Measurements from ENCODE around the gene LDHA.
A peak's percentile ranks its signal among the peaks of the same experiment; 100 is the strongest.
"Not testable (repeated sequence)": the region's sequence is repeated elsewhere in the genome, so short reads cannot be mapped to it uniquely, and the experiment has no call there.

Gene LDHA

DNA sequence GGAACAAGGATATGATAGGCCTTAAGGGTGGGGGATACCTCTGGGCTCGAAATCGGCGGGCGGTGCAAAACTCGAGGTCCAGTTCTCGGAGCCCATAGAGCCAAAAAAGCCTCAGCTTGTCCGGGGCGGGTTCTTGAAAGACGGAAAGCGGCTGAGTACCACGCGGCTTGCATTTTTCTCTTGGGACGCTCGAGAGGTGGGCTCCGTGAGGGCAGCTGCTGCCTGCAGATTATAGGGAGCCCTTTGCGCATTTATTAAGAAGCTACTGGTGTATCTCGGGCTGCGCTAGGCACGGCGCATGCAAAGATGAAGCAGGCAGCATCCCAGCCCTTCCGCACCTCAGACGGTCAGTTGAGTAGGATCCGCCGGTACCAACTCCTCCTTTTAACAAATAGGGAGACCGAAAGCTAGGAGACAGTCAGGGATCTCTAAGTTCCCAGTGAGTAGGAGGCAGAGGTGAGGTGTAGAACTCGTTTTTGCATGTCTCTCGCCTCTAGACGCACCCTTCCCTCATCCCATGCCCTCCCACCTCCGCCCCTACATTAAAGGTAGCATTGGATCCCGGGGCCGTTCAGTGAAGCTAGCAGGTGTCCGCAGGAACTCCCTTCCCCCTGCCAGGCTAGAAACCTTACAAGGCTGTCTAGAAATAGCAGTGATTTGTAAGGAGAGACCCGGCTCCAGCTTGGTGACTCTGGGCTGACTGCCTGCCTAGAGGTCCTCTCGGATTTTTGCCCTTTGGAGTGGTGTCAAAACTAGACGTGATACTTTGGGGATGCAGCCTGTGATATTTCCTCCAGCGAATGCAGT is 768 bp downstream of the LDHA start:
- no peak for DNase-seq

DNA sequence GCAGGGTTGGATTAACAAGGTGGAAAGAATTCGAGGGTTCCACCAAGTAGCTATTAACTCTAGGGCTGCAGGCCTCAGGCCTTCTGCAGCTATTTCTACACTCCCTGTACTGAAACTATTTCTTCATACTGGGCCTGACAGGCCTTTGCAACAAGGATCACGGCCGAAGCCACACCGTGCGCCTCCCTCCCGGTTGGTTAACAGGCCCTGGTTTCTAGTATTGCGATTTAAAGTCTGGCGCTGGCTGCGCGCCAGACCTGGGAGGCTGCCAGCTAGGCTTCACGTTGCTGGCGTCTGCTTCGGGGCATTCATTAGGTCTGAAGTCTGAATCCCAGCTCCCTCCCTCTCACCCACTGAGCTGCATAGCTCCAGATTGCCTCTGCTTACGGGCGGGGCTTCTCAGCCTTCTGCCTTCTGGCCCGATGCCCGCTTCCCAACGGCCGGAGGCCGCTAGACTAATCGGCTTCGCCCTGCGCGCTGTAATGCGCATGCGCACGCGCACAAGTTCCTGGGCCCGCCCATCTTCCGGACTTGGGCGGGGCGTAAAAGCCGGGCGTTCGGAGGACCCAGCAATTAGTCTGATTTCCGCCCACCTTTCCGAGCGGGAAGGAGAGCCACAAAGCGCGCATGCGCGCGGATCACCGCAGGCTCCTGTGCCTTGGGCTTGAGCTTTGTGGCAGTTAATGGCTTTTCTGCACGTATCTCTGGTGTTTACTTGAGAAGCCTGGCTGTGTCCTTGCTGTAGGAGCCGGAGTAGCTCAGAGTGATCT is 1.6 kb downstream of the LDHA start:
- peak; percentile 86 for DNase-seq

GRCh38 chr11:18397921-18398320 is 3.6 kb downstream of the LDHA start:
- DNase-seq = no peak

GRCh38 chr11:18401077-18401476 is 6.7 kb downstream of the LDHA start:
- not testable (repeated sequence) for DNase-seq

DNA sequence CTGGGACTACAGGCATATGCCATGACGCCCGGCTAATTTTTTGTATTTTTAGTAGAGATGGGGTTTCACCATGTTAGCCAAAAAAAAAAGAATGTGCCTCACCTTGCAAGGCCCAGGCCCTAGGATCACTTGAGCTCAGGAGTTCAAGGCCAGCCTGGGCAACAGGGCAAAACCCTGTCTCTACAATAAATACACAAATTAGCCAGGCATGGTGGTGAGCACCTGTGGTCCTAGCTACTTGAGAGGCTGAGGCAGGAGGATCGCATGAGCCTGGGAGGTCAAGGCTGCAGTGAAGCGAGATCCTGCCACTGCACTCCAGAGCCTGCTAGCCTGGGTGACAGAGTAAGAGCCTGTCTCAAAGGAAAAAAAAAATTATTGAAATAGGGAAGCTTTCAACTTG is 9.7 kb downstream of the LDHA start:
- DNase-seq = no peak

DNA sequence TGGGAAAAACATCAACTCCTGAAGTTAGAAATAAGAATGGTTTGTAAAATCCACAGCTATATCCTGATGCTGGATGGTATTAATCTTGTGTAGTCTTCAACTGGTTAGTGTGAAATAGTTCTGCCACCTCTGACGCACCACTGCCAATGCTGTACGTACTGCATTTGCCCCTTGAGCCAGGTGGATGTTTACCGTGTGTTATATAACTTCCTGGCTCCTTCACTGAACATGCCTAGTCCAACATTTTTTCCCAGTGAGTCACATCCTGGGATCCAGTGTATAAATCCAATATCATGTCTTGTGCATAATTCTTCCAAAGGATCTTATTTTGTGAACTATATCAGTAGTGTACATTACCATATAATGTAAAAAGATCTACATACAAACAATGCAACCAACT is 13.0 kb downstream of the LDHA start:
- DNase-seq = not testable (repeated sequence)

DNA sequence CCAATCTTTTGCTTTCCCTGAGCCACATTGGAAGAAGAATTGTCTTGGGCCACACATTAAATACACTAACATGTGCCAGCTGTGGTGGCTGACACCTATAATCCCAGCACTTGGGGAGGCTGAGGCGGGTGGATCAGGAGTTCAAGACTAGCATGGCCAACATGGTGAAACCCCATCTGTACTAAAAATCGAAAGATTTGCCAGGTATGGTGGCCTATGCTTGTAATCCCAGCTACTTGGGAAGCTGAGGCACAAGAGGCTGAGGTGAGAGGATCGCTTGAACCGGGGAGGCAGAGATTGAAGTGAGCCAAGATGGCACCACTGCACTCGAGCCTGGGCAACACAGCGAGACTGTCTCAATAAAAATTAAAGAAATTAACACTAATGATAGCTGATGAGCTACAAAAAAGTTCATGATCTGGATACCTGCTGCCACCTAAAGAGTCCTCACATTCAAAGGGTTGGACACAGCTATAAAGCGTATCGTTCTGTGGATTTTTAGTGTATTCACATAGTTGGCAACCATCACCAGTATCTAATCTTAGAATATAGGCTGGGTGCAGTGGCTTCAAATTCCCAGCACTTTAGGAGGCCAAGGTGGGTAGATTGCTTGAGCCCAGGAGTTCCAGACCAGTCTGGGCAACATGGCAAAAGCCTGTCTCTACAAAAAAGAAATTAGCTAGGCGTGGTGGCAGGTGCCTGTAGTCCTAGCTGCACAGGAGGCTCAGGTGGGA is 14.4 kb downstream of the LDHA start:
- no peak for DNase-seq

DNA sequence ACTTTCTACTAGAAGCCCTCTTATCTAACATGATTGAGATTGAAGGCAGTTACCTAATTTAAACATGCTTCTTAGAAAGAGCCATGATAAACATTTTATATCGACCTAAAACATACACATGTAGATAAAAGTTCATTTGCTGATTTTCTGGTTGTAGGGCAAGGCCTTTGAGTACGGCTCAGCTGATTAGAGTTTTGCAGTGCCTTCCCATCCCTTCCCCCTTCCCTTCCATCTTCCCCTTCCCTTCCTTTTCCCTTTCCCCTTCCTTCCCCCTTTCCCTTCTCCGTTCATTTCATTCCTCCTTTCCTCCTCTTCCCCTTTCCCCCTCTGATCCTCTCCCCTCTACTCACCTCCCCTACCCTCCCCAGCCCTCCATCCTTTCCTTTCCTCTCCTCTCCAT is 22.1 kb downstream of the LDHA start:
- no peak for DNase-seq

DNA sequence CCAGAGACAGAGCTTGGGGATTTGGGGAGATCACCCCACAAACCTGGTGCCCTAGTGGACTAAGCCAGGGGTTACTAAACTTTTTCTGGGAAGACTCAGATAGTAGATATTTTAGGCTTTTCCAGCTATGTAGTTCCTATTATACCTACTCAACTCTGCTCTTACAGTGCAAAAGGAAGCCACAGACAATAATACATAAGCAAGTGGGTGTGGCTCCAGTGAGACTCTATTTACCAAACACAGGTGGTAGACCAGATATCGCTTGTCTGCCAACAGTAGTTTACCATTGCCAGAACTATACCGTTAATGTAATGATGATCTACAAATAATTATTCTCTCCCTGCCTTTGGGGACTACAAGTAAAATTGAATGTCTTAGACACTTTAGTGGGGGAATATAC is 24.7 kb downstream of the LDHA start:
- no peak for DNase-seq

DNA sequence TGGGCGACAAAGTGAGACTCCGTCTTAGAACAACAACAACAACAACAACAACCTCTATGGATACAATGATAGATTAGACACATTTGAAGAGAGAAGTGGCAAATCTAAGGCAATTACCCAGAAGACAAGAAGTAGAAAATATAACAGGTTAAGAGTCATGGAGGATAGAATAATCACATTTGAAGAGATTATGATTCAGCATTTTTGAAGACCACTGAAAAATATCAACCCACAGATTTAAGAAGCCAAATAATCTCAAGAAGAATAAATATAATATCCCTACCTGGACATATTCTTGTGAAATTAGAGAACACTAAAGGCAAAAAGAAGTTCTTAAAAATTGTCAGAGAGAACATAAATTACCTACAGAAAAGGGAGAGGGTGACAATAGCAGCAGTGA is 25.7 kb downstream of the LDHA start:
- DNase-seq = no peak

DNA sequence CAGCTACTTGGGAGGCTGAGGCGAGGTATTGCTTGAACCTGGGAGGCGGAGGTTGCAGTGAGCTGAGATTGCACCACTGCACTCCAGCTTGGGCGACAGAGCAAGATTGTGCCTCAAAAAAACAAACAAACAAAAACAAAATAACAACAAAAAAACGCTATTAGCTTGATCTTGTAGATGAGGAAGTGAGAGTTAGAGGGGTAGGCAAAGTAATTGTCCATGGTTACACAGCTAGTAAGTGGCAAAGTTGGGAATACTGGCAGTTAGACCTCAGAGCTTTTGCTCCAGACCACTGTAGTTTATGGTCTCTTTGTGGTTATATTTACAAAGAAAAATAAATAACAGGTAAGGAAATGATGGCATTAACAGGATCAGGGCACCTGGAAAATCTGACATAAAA is 32.9 kb downstream of the LDHA start:
- DNase-seq = no peak

DNA sequence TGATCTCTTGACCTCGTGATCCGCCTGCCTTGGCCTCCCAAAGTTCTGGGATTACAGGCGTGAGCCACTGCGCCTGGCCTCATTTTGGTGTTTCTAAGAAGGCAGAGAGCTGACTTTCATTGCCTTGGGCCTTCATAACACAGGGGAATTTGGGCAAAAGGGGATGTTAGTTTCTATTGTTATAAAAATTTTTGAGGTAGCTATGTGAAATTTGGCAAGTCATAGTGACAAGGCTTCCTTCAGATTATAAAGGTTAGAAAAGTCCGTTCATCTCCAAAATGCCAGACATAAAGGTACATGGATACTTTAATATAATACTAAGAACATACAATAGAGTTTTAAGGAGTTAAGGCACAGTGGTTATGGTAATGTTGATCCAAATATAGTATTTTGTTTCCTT is 35.0 kb downstream of the LDHA start:
- DNase-seq = no peak

- DNase-seq = no peak
Measured at GRCh38 chr11:18438691-18439090, 44.3 kb downstream of the LDHA start.

- DNase-seq = no peak
Measured at GRCh38 chr11:18449251-18449650, 54.9 kb downstream of the LDHA start.

GRCh38 chr11:18452927-18453326 is 58.6 kb downstream of the LDHA start:
- DNase-seq = no peak

DNA sequence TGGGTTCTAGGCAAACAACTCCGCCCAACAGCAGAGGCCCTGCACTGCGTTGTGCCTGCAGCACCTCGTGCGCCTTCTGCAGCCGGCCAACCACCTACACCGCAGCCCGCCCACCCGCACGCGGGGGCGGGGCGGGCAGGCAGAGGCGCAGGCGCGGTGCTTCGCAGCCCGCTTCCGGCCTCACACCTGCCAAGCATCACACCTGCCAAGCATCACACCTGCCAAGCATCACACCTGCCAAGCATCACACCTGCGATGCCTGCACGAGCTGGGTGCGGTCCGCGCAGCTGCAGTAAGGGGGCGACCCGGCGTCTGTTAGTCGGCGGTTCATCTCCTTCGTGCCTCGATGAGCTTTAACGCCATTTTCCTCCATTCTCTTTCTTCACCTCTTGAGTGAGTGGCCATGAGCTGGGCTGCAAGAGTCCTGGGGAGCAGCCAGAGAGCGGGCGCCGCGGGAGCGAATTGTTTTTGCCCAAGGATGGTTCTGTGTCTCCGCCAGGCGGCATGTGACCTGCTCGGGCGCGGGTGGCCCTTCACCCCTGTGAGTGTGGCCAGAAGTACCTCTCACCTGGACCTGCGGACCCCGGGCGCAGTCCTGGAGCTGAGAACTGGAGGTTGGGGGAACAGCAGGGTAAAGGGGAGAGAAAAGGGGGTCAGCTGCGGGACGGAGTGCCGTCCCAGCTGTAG is 61.5 kb downstream of the LDHA start, which contains the start of gene LDHAL6A:
TSS of gene LDHAL6A (plus strand) at position 171 of the 687 bp plus-strand sequence. CDS start 825 bp downstream, outside the sequence.
- no peak for DNase-seq

DNA sequence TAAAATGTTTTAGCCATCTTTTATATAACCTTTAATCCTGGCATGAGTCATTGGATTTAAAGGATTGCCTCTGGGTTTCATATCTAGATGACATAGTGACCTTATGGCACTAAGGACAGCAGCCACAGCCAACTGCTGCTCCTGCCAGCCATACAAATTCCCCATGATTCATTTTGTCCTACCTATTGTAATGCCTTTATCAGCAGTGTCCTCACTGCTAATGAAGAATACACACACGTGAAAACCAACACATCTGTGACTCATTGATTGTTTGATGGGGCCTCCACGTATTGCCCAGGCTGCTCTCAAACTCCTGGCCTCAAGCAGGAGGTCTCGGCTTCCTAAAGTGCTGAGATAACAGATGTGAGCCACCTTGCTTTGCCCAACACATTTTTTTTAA is 63.1 kb downstream of the LDHA start:
- DNase-seq = no peak
